Tongue (tissue), 3 donors: ENCODE data around the gene ADAM11. TPM values are rescaled to one million over a fixed set of nuclear protein-coding genes. Genes with fewer than 3 reads are reported as not detected.

Experiments used
- DNase-seq: peaks from one replicate; pipeline ENCODE4 v3.0.0-alpha.2; 2015
- small RNA-seq: library from RNA; depleted of rRNA; stranded (forward); fragments of <200 nt; gene quantifications from one replicate; pipeline ENCODE3, GENCODE V24; 2014; ENCODE audit warnings: low replicate concordance
- total RNA-seq: library from RNA; depleted of rRNA; stranded (reverse); fragments of >200 nt; gene quantifications from one replicate; pipeline ENCODE4 v1.2.3, GENCODE V29; 2014

The ADAM11 gene
- total RNA-seq, 1 donor from 2014 or later = 0.72 TPM

- peak; percentile 48 for DNase-seq
Observed at GRCh38 chr17:44830359-44831288, 71.8 kb downstream of the ADAM11 start.

- DNase-seq = no peak
Observed at GRCh38 chr17:44831371-44831770, 72.6 kb downstream of the ADAM11 start.

Small RNA genes within 50 kb of the gene (small RNA-seq; reads per million reads assigned to genes)
- not detected for gene RN7SL819P

Other genes with a start within 250 kb of the ADAM11 start
- 11.6 TPM for gene FZD2, start 201.5 kb upstream of the ADAM11 start, total RNA-seq
- gene MEIOC, start 102.5 kb upstream of the ADAM11 start, total RNA-seq = not detected
- 42.2 TPM for gene CCDC43, start 69.2 kb upstream of the ADAM11 start, total RNA-seq
- gene DBF4B, start 50.3 kb upstream of the ADAM11 start, total RNA-seq = 5.3 TPM
- gene GJC1, start 71.3 kb downstream of the ADAM11 start, total RNA-seq = 29.1 TPM
- 3.9 TPM for gene HIGD1B, start 88.9 kb downstream of the ADAM11 start, total RNA-seq
- 92.0 TPM for gene EFTUD2, start 140.5 kb downstream of the ADAM11 start, total RNA-seq
- gene GFAP, start 156.5 kb downstream of the ADAM11 start, total RNA-seq = 1.7 TPM
- 3.6 TPM for gene KIF18B, start 188.8 kb downstream of the ADAM11 start, total RNA-seq
- 1.2 TPM for gene C1QL1, start 209.3 kb downstream of the ADAM11 start, total RNA-seq